SK-N-SH (cell line): ENCODE measurements around the gene SP7. TPM values are rescaled to one million over a fixed set of nuclear protein-coding genes. Genes with fewer than 3 reads are reported as not detected.
A peak's percentile ranks its signal among the peaks of the same experiment; 100 is the strongest.

Source experiments
- CTCF ChIA-PET: fragments of 300-600, 350-600 bp; formaldehyde crosslinking; extraction: SDS; loops from one replicate; lab custom pipeline; 2021; lab: Yijun Ruan, JAX
- POLR2A ChIA-PET: fragments of 350-600 bp; sonication (Branson Sonifier 250); formaldehyde crosslinking; extraction: SDS; loops from one replicate; lab custom pipeline; 2020; ENCODE audit warnings: antibody characterized with exemption, inconsistent platforms; lab: Yijun Ruan, JAX
- DNase-seq: peaks from one replicate; pipeline ENCODE4 v3.0.0; 2012
- H2AFZ ChIP-seq: fragments of 200-600 bp; sonication (generic); 2 replicates; pipeline ENCODE4 v1.8.1; 2016; ENCODE audit warnings: antibody characterized with exemption, mild to moderate bottlenecking, low read depth
- H3F3A ChIP-seq: fragments of 200-600 bp; sonication (generic); replicated peaks from 2 replicates; pipeline ENCODE3; 2016; ENCODE audit warnings: antibody characterized with exemption, mild to moderate bottlenecking; ENCODE audit not compliant: insufficient read depth
- H3K27ac ChIP-seq, 2 experiments: fragments of 200-500 bp in 1 of 2; fragments of 200-600 bp in 1 of 2; sonication (Bioruptor generic) in 1 of 2; sonication (generic), shearing (Covaris generic) in 1 of 2; 2 replicates each; pipeline versions ENCODE4 v1.5.1 to v1.6.1; 2014 to 2016; ENCODE audit warnings: low read depth in 2 of 2, inconsistent platforms in 1 of 2, low read length in 1 of 2, mild to moderate bottlenecking in 1 of 2, mixed read lengths in 1 of 2
- H3K27me3 ChIP-seq: fragments of 200-600 bp; sonication (generic), shearing (Covaris generic); 2 replicates; pipeline ENCODE4 v1.6.1; 2016; ENCODE audit warnings: mixed run types; ENCODE audit not compliant: insufficient read depth
- H3K36me3 ChIP-seq, 2 experiments: fragments of 200-500 bp in 1 of 2; fragments of 200-600 bp in 1 of 2; sonication (Bioruptor generic) in 1 of 2; sonication (generic) in 1 of 2; replicated peaks in 1 of 2; 2 replicates each; pipeline versions ENCODE3 to v1.5.1; 2014 to 2016; ENCODE audit warnings: low read length in 1 of 2, mild to moderate bottlenecking in 1 of 2; ENCODE audit not compliant: insufficient read depth in 2 of 2, control insufficient read depth in 1 of 2
- H3K4me1 ChIP-seq, 2 experiments: fragments of 200-500 bp in 1 of 2; fragments of 200-600 bp in 1 of 2; sonication (Bioruptor generic) in 1 of 2; sonication (generic), shearing (Covaris generic) in 1 of 2; 2 replicates each; pipeline versions ENCODE4 v1.5.1 to v1.6.1; 2014 to 2016; ENCODE audit warnings: low read depth in 1 of 2, low read length in 1 of 2, mixed run types in 1 of 2; ENCODE audit not compliant: insufficient read depth in 2 of 2, control insufficient read depth in 1 of 2
- H3K4me2 ChIP-seq: fragments of 200-600 bp; sonication (generic), shearing (Covaris generic); 2 replicates; pipeline ENCODE4 v1.6.1; 2017; ENCODE audit warnings: mixed run types
- H3K4me3 ChIP-seq, 2 experiments: fragments of 200-500 bp in 1 of 2; fragments of 200-600 bp in 1 of 2; sonication (Bioruptor generic) in 1 of 2; sonication (generic), shearing (Covaris generic) in 1 of 2; 2 replicates each; pipeline versions ENCODE4 v1.5.1 to v1.8.1; 2014 to 2016; ENCODE audit warnings: low read depth in 2 of 2, inconsistent platforms in 1 of 2, low read length in 1 of 2, mild to moderate bottlenecking in 1 of 2, mixed read lengths in 1 of 2, moderate library complexity in 1 of 2
- H3K79me2 ChIP-seq: fragments of 200-600 bp; sonication (generic); 2 replicates; pipeline ENCODE4 v1.8.1; 2017; ENCODE audit warnings: mild to moderate bottlenecking; ENCODE audit not compliant: insufficient read depth
- H3K9ac ChIP-seq: fragments of 200-600 bp; sonication (generic); 2 replicates; pipeline ENCODE4 v1.6.1; 2017; ENCODE audit warnings: mixed run types
- H3K9me2 ChIP-seq: fragments of 200-600 bp; sonication (generic); 2 replicates; pipeline ENCODE4 v1.6.1; 2017; ENCODE audit warnings: mixed run types
- H3K9me3 ChIP-seq: fragments of 200-600 bp; sonication (generic); 2 replicates; pipeline ENCODE4 v1.6.1; 2017; ENCODE audit warnings: mixed run types, mild to moderate bottlenecking, moderate library complexity
- H4K20me1 ChIP-seq: fragments of 200-600 bp; sonication (generic); 2 replicates; pipeline ENCODE4 v1.6.1; 2017; ENCODE audit warnings: mild to moderate bottlenecking, mixed run types; ENCODE audit not compliant: insufficient read depth
- CHD2 ChIP-seq: fragments of 150-350 bp; IDR thresholded peaks from 2 replicates; pipeline ENCODE4 v1.6.1; 2018; ENCODE audit warnings: low read length; ENCODE audit not compliant: partially characterized antibody
- CTCF ChIP-seq: fragments of 200-600 bp; sonication (generic); IDR thresholded peaks from 2 replicates; pipeline ENCODE4 v1.6.1; 2017; ENCODE audit warnings: antibody characterized with exemption, mild to moderate bottlenecking, moderate library complexity
- ELF1 ChIP-seq: IDR thresholded peaks from 2 replicates; pipeline ENCODE4 v1.4.0; 2012
- EP300 ChIP-seq, 2 experiments: IDR thresholded peaks; 2 replicates each; pipeline versions ENCODE4 v1.4.0 to v1.6.1; 2012; ENCODE audit warnings: borderline replicate concordance in 1 of 2, low read depth in 1 of 2, low read length in 1 of 2
- EZH2phosphoT487 ChIP-seq: fragments of 200-600 bp; sonication (generic); IDR thresholded peaks from 2 replicates; pipeline ENCODE4 v1.6.1; 2017; ENCODE audit warnings: low read depth, mixed run types, mild to moderate bottlenecking, antibody characterized with exemption, moderate library complexity, borderline replicate concordance
- FOSL2 ChIP-seq: IDR thresholded peaks from 2 replicates; pipeline ENCODE4 v1.4.0; 2012; ENCODE audit warnings: low read depth, mild to moderate bottlenecking, moderate library complexity, borderline replicate concordance
- FOXJ3 ChIP-seq: sonication (generic); formaldehyde crosslinking; IDR thresholded peaks from 2 replicates; pipeline ENCODE4 v1.5.1; 2020; ENCODE audit warnings: mild to moderate bottlenecking, missing genetic modification reagents
- GATA2 ChIP-seq: sonication (generic); formaldehyde crosslinking; IDR thresholded peaks from 2 replicates; pipeline ENCODE4 v1.5.0; 2020; ENCODE audit warnings: mild to moderate bottlenecking, missing genetic modification reagents
- MAX ChIP-seq: IDR thresholded peaks from 2 replicates; pipeline ENCODE4 v1.4.0; 2012; ENCODE audit warnings: low read depth
- MEF2A ChIP-seq: IDR thresholded peaks from 2 replicates; pipeline ENCODE4 v1.4.0; 2012; ENCODE audit warnings: low read depth, borderline replicate concordance
- MXI1 ChIP-seq: IDR thresholded peaks from 2 replicates; pipeline ENCODE4 v1.6.1; 2012; ENCODE audit warnings: mild to moderate bottlenecking, low read depth, low read length, improper control_type of control experiment
- PBX3 ChIP-seq: IDR thresholded peaks from 2 replicates; pipeline ENCODE4; 2012
- POLR2AphosphoS5 ChIP-seq: IDR thresholded peaks from 2 replicates; pipeline ENCODE4 v1.6.1; 2012; ENCODE audit warnings: low read depth, low read length
- RAD21 ChIP-seq: IDR thresholded peaks from 2 replicates; pipeline ENCODE4 v1.6.1; 2012; ENCODE audit warnings: mild to moderate bottlenecking, low read length
- RCOR1 ChIP-seq: fragments of 150-350 bp; IDR thresholded peaks from 2 replicates; pipeline ENCODE4 v1.6.1; 2017; ENCODE audit warnings: antibody characterized with exemption, low read length
- REST ChIP-seq: IDR thresholded peaks from 2 replicates; pipeline ENCODE4 v1.6.1; 2012; ENCODE audit warnings: mild to moderate bottlenecking, low read depth, low read length, moderate library complexity
- RFX5 ChIP-seq: IDR thresholded peaks from 2 replicates; pipeline ENCODE4 v1.6.1; 2012; ENCODE audit warnings: mild to moderate bottlenecking, improper control_type of control experiment, low read length
- USF1 ChIP-seq: IDR thresholded peaks from 2 replicates; pipeline ENCODE4 v1.4.0; 2012; ENCODE audit warnings: low read depth, borderline replicate concordance
- USF2 ChIP-seq: fragments of 150-350 bp; IDR thresholded peaks from 2 replicates; pipeline ENCODE4 v1.6.1; 2017; ENCODE audit warnings: antibody characterized with exemption, low read length, low read depth, borderline replicate concordance
- WGBS: methylation state at CpG from one replicate; pipeline ENCODE4 v1.1.6; 2017; ENCODE audit warnings: low lambda C conversion rate; 5-methylcytosine and 5-hydroxymethylcytosine counted together
- polyA plus RNA-seq, 3 experiments: library from polyadenylated mRNA; depleted of rRNA; stranded (reverse); fragments of >200 nt; gene quantifications; 2 replicates each; pipeline ENCODE4 v1.2.3, GENCODE V29; 2012

Gene SP7
- polyA plus RNA-seq, 1 of the 3 experiments (the other 2 are of a cell fraction) = not detected

- H3K9ac ChIP-seq = no peak overlapping the region
- H3K9me3 ChIP-seq = no peaks in the 10 kb centered on the region
- no peaks in the 10 kb centered on the region for H4K20me1 ChIP-seq
- H3K4me2 ChIP-seq = no peak overlapping the region
- peaks cover 16% of the 10 kb centered on the region; the same call in 1 of the 2 replicates for H3K27me3 ChIP-seq
- H3K4me3 ChIP-seq = no peak overlapping the region
- TF ChIP-seq ELF1 (no peak), MEF2A (no peak), CHD2 (no peak), FOSL2 (no peak), EZH2phosphoT487 (no peak), RFX5 (no peak), CTCF (no peak)
- H2AFZ ChIP-seq = no peak overlapping the region
- no peak overlapping the region for H3K27ac ChIP-seq
- H3K9me2 ChIP-seq = no peaks in the 10 kb centered on the region
- no peak for DNase-seq
- H3K79me2 ChIP-seq = no peaks in the 10 kb centered on the region
- H3F3A ChIP-seq = no peaks in the 10 kb centered on the region
- ChIA-PET CTCF (interaction anchor here (0.7 to 4.7 kb wide), 5 partner anchors 10 to 87 kb away, joined by 3 to 46 read pairs (median 3); partner anchors contain the start of gene AAAS), POLR2A (interaction anchor here (0.6 to 1.2 kb wide), 2 partner anchors 10 to 14 kb away, joined by 3 read pairs; no protein-coding TSS in a partner anchor)
- no peaks in the 10 kb centered on the region for H3K36me3 ChIP-seq
- H3K4me1 ChIP-seq = peaks cover 0 to 8% of the 10 kb centered on the region in 2 experiments; a peak in 1 of 4 replicates
- WGBS = 79% methylated on average over 8 of the region's 8 CpGs
These were observed 1.3 kb downstream of the SP7 start for GRCh38 chr12:53334822-53335221.

- H4K20me1 ChIP-seq = no peaks in the 10 kb centered on the region
- H3K36me3 ChIP-seq = no peaks in the 10 kb centered on the region
- POLR2A ChIA-PET = no interaction called here
- DNase-seq = peak; percentile 8
- CTCF ChIA-PET = interaction anchor here (3.5 to 4.7 kb wide), 2 partner anchors 11 kb away, joined by 40 to 46 read pairs; partner anchors contain the start of gene AAAS
- H3K4me2 ChIP-seq = no peak overlapping the region
- no peaks in the 10 kb centered on the region for H3K79me2 ChIP-seq
- H3F3A ChIP-seq = no peaks in the 10 kb centered on the region
- H3K9me3 ChIP-seq = no peaks in the 10 kb centered on the region
- H3K9me2 ChIP-seq = no peaks in the 10 kb centered on the region
- H2AFZ ChIP-seq = no peak overlapping the region
- H3K27ac ChIP-seq = no peak overlapping the region
- 46% methylated on average over 6 of the region's 7 CpGs for WGBS
- peaks cover 0 to 4% of the 10 kb centered on the region in 2 experiments; a peak in 1 of 4 replicates for H3K4me1 ChIP-seq
- no peak overlapping the region for H3K9ac ChIP-seq
- H3K27me3 ChIP-seq = peaks cover 16% of the 10 kb centered on the region; the same call in 1 of the 2 replicates
- H3K4me3 ChIP-seq = no peak overlapping the region
- no peak for TF ChIP-seq USF1
- TF ChIP-seq MAX = no peak
- no peak for TF ChIP-seq RAD21
- no peak for TF ChIP-seq EP300 (IDR thresholded peaks at IDR 0.05; ENCODE audit: borderline replicate concordance in 1 of 2, low read depth in 1 of 2, low read length in 1 of 2)
- no peak for TF ChIP-seq GATA2
- no peak for TF ChIP-seq RCOR1
- TF ChIP-seq PBX3 = no peak
- no peak for TF ChIP-seq POLR2AphosphoS5
- TF ChIP-seq EZH2phosphoT487 = no peak
- TF ChIP-seq REST = no peak
- TF ChIP-seq CHD2 = no peak
- TF ChIP-seq USF2 = no peak
- no peak for TF ChIP-seq MXI1
- no peak for TF ChIP-seq FOXJ3 (CRISPR knock-in tag)
These were observed 2.3 kb downstream of the SP7 start for GRCh38 chr12:53333845-53334244.
